Pancreas (tissue), 10 donors: ENCODE data around the gene OSBPL2. TPM values are rescaled to one million over a fixed set of nuclear protein-coding genes. Genes with fewer than 3 reads are reported as not detected.

Source experiments
- ATAC-seq, 4 donors: fragments of 200-7000 bp; cut with Tn5 transposase; one replicate each; pipeline versions ENCODE4 v1.8.0 to v1.9.1; 2020; ENCODE audit warnings: mild to moderate bottlenecking in 4 of 4, moderate library complexity in 4 of 4
- DNase-seq, 6 donors: peaks; one replicate each; pipeline ENCODE4 v3.0.0-alpha.2; 2020
- FAIRE-seq: peaks from 2 replicates; lab custom pipeline; 2012; peaks lifted over from hg19 to GRCh38; lab: Jason Lieb, UNC
- H3K27ac ChIP-seq, 4 donors: fragments of 200-600 bp; sonication (generic); 1 replicate in 3 of 4; 2 replicates in 1 of 4; pipeline versions ENCODE4 v1.5.0 to v1.8.0; 2020
- H3K27me3 ChIP-seq, 4 donors: fragments of 200-600 bp; one replicate each; pipeline ENCODE4 v1.8.0; 2021
- H3K36me3 ChIP-seq, 3 donors: fragments of 200-600 bp; sonication (generic) in 1 of 3; one replicate each; pipeline versions ENCODE4 v1.5.0 to v1.8.0; 2020 to 2021
- H3K4me1 ChIP-seq, 3 donors: fragments of 200-600 bp; one replicate each; pipeline ENCODE4 v1.8.0; 2021
- H3K4me3 ChIP-seq, 4 donors: fragments of 200-600 bp; sonication (generic) in 2 of 4; one replicate each; pipeline versions ENCODE4 v1.5.0 to v1.8.0; 2020 to 2021
- H3K9me3 ChIP-seq, 4 donors: fragments of 200-600 bp; one replicate each; pipeline ENCODE4 v1.8.0; 2021
- WGBS, 2 donors: extraction: QIAGEN DNeasy Blood & Tissue Kit; methylation state at CpG; one replicate each; pipeline ENCODE4 v1.1.7; 2013; 5-methylcytosine and 5-hydroxymethylcytosine counted together
- intact Hi-C, 3 donors: fragments of 100-400 bp; cut with DNase I; formaldehyde crosslinking; loops; one replicate each; pipeline versions ENCODE4 v1.11.1 to v1.14.2; 2022
- polyA plus RNA-seq, 2 donors: library from polyadenylated mRNA; stranded (reverse); fragments of 200-250 nt; gene quantifications; one replicate each; pipeline ENCODE4 v1.2.3, GENCODE V29; 2013
- total RNA-seq, 6 donors: library from RNA; stranded (reverse); fragmentation: NEBNext Ultra II Directional in 4 of 6; extraction: Animal tissue kit (Norgen Biotek cat#: 25700) in 4 of 6; gene quantifications; one replicate each; pipeline versions ENCODE4 v1.2.1 to v1.2.4, GENCODE V29; 2021 to 2023
- TF ChIP-seq, protein P1 (sequence below), 4 donors: fragments of 200-600 bp; sonication (generic) in 3 of 4; IDR thresholded peaks; one replicate each; pipeline versions ENCODE4 v1.5.0 to v1.8.0; 2021; ENCODE audit warnings: antibody characterized with exemption in 4 of 4
- donor health status: healthy with polysubstance abuse.
- donor health status: DM: no; HTN: no; CAD: no; lungs with moderate emphysema.
- donor health status: DM: no; HTN: no; CAD: no.
- donor health status: control.
- donor health status: control.
- donor health status: Bipolar disorder and iron deficiency.
- donor health status: DM: yes; HTN: yes; CAD: no.
- donor health status: DM: no; HTN: no; CAD: no.
- donor health status: DM: no; HTN: no; CAD: no.
- donor health status: DM: yes; HTN: yes; CAD: no.

OSBPL2 gene
- total and polyA plus RNA-seq, 8 donors, result 33.3 to 56.8 (median 47.0) TPM

DNA sequence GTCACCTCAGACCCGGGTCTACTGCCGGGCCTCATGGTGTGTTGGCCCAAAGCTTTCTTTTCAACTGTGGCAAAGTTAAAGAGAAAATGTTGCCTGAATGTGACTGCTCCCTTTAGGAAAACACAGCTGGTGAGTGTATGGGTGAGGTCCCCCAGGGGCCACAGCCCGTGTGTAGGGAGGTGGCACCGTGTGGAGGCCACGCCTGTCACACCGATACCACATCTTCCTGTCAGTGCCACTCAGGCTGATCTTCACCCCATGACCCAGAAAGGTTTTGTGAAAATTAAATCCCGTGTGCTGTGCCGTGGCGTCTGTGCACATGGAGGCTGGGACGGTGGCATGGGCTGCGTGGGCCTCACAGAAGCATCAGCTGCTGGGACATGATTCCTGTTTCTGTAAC, 53.8 kb downstream of the OSBPL2 start:
- FAIRE-seq (no peak), ATAC-seq (no peak), DNase-seq (peak in 1 of 6 donors; percentile 19)
- Histone ChIP-seq H3K4me1 (peaks cover 0 to under 1% (median 0%) of the 10 kb centered on the region in 3 donors), H3K4me3 (no peak overlapping the region), H3K27ac (no peak overlapping the region), H3K27me3 (no peaks in the 10 kb centered on the region), H3K36me3 (peaks cover 4 to 50% (median 15%) of the 10 kb centered on the region in 3 donors), H3K9me3 (no peaks in the 10 kb centered on the region)
- WGBS, 2 donors, result 93 to 95% methylated on average over 11 of the region's 11 CpGs
- TF ChIP-seq, protein P1, sequence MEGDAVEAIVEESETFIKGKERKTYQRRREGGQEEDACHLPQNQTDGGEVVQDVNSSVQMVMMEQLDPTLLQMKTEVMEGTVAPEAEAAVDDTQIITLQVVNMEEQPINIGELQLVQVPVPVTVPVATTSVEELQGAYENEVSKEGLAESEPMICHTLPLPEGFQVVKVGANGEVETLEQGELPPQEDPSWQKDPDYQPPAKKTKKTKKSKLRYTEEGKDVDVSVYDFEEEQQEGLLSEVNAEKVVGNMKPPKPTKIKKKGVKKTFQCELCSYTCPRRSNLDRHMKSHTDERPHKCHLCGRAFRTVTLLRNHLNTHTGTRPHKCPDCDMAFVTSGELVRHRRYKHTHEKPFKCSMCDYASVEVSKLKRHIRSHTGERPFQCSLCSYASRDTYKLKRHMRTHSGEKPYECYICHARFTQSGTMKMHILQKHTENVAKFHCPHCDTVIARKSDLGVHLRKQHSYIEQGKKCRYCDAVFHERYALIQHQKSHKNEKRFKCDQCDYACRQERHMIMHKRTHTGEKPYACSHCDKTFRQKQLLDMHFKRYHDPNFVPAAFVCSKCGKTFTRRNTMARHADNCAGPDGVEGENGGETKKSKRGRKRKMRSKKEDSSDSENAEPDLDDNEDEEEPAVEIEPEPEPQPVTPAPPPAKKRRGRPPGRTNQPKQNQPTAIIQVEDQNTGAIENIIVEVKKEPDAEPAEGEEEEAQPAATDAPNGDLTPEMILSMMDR (IDR thresholded peaks at IDR 0.05), result no peak
- intact Hi-C loops, result no loop called here

DNA sequence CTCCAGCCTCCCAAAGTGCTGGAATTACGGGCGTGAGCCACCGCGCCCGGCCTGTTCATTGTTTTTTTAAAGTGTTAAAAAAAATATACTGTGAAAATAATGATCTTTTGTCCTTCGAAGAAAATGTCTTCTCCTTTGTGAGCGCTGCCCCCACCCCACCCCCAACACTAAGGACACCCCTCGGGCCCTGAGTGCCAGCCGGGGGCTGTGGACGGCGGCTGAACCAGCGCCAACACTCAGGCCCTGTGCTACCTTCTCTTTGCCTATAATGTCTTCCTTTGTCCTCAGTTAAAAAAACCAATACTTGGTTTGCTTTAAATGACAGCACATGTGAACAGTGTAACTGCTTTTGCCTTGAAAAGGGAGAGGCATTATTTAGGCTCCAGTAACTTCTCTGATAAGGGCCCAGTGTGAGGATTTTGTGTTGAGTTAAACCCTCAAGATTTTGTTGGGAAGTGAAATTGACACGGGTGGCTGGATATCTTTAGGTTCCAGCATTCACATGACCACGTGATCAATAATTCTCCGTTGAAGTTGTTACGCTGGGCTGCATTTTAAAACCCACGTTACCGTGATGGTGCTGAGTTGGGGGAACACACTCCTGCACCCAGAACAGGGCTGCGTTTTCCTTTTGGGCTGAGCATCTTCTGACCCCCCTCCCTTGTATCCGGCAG, 54.9 kb downstream of the OSBPL2 start:
- no peak overlapping the region for H3K27ac ChIP-seq
- 82 to 87% methylated on average over 20 of the region's 20 CpGs for WGBS, 2 donors
- TF ChIP-seq, protein P1 (IDR thresholded peaks at IDR 0.05), result no peak
- H3K36me3 ChIP-seq, result peaks cover 4 to 44% (median 15%) of the 10 kb centered on the region in 3 donors
- intact Hi-C loops, result no loop called here
- ATAC-seq, result no peak
- no peak overlapping the region for H3K4me3 ChIP-seq
- H3K27me3 ChIP-seq, result no peaks in the 10 kb centered on the region
- peaks cover 8 to 10% (median 10%) of the 10 kb centered on the region in 3 donors for H3K4me1 ChIP-seq
- no peaks in the 10 kb centered on the region for H3K9me3 ChIP-seq
- DNase-seq, result peak in 1 of 6 donors; percentile 31
- FAIRE-seq, result no peak

DNA sequence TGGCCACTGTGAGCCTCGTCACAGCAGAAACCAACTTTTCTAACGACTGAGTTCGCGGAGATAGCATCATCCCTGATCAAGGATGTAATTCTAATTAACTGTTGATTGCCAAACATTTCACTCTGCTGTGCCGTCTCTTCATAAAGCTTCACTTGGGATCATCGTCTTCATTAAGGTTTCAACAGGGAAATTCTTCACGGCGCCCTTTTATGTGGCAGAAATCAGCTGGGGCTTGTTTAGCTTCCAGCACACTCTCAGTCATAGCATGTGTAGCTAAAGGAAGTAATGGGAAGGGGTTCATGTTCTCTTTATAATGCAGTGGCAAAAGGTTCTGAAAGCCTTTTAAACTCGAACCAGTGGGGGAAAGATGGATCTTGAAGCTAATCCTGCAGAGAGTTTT, 55.6 kb downstream of the OSBPL2 start:
- H3K36me3 ChIP-seq, result peaks cover 4 to 42% (median 14%) of the 10 kb centered on the region in 3 donors
- DNase-seq (no peak), FAIRE-seq (no peak), ATAC-seq (no peak)
- H3K9me3 ChIP-seq, result no peaks in the 10 kb centered on the region
- H3K4me3 ChIP-seq, result no peak overlapping the region
- TF ChIP-seq, protein P1 (IDR thresholded peaks at IDR 0.05), result no peak
- 82 to 89% methylated on average over 9 of the region's 9 CpGs for WGBS, 2 donors
- peaks cover 10 to 16% (median 15%) of the 10 kb centered on the region in 3 donors for H3K4me1 ChIP-seq
- H3K27ac ChIP-seq, result no peak overlapping the region
- intact Hi-C loops, result no loop called here
- H3K27me3 ChIP-seq, result no peaks in the 10 kb centered on the region

DNA sequence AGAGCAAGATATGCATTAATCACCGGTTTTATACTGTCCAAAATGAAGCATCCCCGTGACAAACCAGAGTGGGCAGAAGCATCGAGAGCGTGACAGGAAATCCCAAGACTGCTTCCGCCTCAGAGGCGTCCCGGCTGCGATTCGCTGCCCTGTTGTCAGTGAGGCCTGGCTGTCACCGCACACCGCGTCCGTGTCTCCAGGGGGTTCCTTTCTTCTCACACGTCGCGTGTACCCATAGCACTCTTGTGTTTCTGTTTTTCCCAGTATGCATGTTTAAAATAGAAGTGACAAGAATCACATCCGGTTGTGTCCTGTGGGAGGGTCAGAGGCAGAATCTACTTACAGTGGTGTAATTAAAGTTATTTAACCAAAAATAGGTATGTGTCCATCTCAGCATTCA, 56.2 kb downstream of the OSBPL2 start:
- DNase-seq (peak in 1 of 6 donors; percentile 31), FAIRE-seq (no peak), ATAC-seq (no peak)
- Histone ChIP-seq H3K36me3 (peaks cover 4 to 36% (median 9%) of the 10 kb centered on the region in 3 donors), H3K27ac (no peak overlapping the region), H3K4me3 (no peak overlapping the region), H3K9me3 (no peaks in the 10 kb centered on the region), H3K27me3 (no peaks in the 10 kb centered on the region), H3K4me1 (peaks cover 10 to 16% (median 16%) of the 10 kb centered on the region in 3 donors)
- intact Hi-C loops, result no loop called here
- TF ChIP-seq, protein P1 (IDR thresholded peaks at IDR 0.05), result no peak
- 92 to 93% methylated on average over 17 of the region's 17 CpGs for WGBS, 2 donors
